Measurements from ENCODE around the gene ITPK1.

Gene ITPK1

DNA sequence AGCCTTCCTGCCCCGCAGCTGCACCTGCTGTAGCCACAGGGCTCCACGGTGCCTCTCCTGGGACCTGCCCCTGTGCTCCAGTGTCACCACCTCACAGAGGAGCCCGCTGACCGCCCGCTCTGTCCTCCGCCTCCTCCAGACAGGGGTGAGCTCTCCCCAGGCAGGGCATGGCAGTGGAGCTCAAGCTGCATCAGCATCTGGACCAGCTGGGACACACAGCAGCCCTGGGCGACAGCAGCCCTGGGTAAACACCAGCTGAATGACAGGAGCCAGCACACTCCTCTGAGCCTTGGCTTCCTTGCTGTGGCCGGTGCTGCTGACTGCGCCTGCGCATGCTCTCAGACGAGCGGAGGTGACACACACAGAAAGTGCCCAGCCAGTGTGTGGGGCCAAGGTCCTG, 170.7 kb downstream of the ITPK1 start:
- H3K4me1 ChIP-seq (ENCODE audit: control insufficient read depth, low read depth, low read length) = no peaks in the 10 kb centered on the region
- H3K36me3 ChIP-seq (ENCODE audit: control insufficient read depth, insufficient read depth, low read length) = no peaks in the 10 kb centered on the region
- H2AK5ac ChIP-seq (ENCODE audit: low read length) = no peak overlapping the region
- no peak overlapping the region for H3K56ac ChIP-seq (ENCODE audit: low read length)
- no peak overlapping the region for H3K27ac ChIP-seq (ENCODE audit: low read depth, low read length)
- H4K5ac ChIP-seq (ENCODE audit: low read length) = no peak overlapping the region
- H4K8ac ChIP-seq (ENCODE audit: low read depth, low read length) = no peak overlapping the region
- no peak overlapping the region for H3K4me3 ChIP-seq (ENCODE audit: low read length)
- no peak for DNase-seq
- no peak overlapping the region for H3K9ac ChIP-seq (ENCODE audit: low read length)
- no peak overlapping the region for H2BK15ac ChIP-seq (replicated peaks; ENCODE audit: low read depth)
- WGBS (ENCODE audit: extremely low coverage, insufficient coverage, low lambda C conversion rate) = no CpG with 5 or more reads among the region's 12 CpGs
- H3K27me3 ChIP-seq (ENCODE audit: insufficient read depth, low read length, poor library complexity) = no peaks in the 10 kb centered on the region
- no peak overlapping the region for H3K18ac ChIP-seq (ENCODE audit: low read length)
- no peaks in the 10 kb centered on the region for H3K79me1 ChIP-seq (ENCODE audit: low read length)
- no peak overlapping the region for H2BK120ac ChIP-seq (ENCODE audit: low read depth, low read length)
- H3K4me2 ChIP-seq (ENCODE audit: low read length) = no peak overlapping the region
- no peak overlapping the region for H3K4ac ChIP-seq (ENCODE audit: low read depth, low read length)
- no peak overlapping the region for H3K23ac ChIP-seq (ENCODE audit: low read length)
- H2BK5ac ChIP-seq (ENCODE audit: low read length) = no peak overlapping the region
- H3K79me2 ChIP-seq (ENCODE audit: control insufficient read depth, insufficient read depth, low read length) = no peaks in the 10 kb centered on the region

DNA sequence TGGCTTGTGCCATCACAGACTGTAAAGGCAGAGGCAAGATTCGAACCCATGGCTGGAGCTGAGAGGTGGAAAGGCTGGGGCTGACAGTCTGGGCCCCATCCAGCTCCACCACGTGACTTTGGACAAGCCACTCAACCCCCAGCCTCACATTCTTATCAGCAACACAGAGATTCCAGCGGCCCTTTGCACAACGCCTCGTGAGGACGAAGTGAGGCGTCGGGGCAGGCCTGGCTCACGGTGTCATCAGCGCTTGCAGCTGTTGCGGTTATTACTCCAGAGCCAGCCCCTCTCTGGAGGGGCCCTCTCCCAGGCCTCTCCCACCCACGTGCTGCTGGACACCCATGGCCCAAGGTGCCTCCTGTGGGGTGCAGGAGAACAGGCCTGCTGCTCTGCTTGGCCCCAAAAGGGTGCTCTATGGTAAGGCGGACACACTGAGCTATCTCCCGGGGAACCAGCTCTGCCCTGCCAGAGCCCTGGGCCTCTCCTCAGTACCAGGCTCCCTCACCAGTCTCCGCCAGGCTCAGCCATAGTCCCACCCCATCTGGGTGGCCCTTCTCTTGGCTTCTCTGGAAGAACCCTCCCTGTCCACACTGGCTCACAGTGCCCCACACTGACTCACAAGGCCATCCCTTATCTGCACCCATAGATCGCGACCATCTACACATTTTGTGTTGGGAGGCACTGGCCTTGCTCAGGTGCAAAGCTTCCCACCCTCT, 171.7 kb downstream of the ITPK1 start:
- no CpG with 5 or more reads among the region's 17 CpGs for WGBS (ENCODE audit: extremely low coverage, insufficient coverage, low lambda C conversion rate)

GRCh38 chr14:92942976-92943710, 172.6 kb downstream of the ITPK1 start:
- Histone ChIP-seq H3K4me1 (ENCODE audit: control insufficient read depth, low read depth, low read length) (no peaks in the 10 kb centered on the region), H2BK15ac (replicated peaks; ENCODE audit: low read depth) (no peak overlapping the region), H2BK120ac (ENCODE audit: low read depth, low read length) (no peak overlapping the region), H4K8ac (ENCODE audit: low read depth, low read length) (no peak overlapping the region), H2AK5ac (ENCODE audit: low read length) (no peak overlapping the region), H3K27ac (ENCODE audit: low read depth, low read length) (no peak overlapping the region), H4K5ac (ENCODE audit: low read length) (no peak overlapping the region), H2BK5ac (ENCODE audit: low read length) (no peak overlapping the region), H3K27me3 (ENCODE audit: insufficient read depth, low read length, poor library complexity) (no peaks in the 10 kb centered on the region), H3K4me2 (ENCODE audit: low read length) (no peak overlapping the region), H3K18ac (ENCODE audit: low read length) (no peak overlapping the region), H3K79me2 (ENCODE audit: control insufficient read depth, insufficient read depth, low read length) (no peaks in the 10 kb centered on the region), H3K9ac (ENCODE audit: low read length) (no peak overlapping the region), H3K36me3 (ENCODE audit: control insufficient read depth, insufficient read depth, low read length) (no peaks in the 10 kb centered on the region), H3K23ac (ENCODE audit: low read length) (no peak overlapping the region), H3K4ac (ENCODE audit: low read depth, low read length) (no peak overlapping the region), H3K79me1 (ENCODE audit: low read length) (no peaks in the 10 kb centered on the region), H3K56ac (ENCODE audit: low read length) (no peak overlapping the region), H3K4me3 (ENCODE audit: low read length) (no peak overlapping the region)
- WGBS (ENCODE audit: extremely low coverage, insufficient coverage, low lambda C conversion rate) = no CpG with 5 or more reads among the region's 30 CpGs
- DNase-seq = no peak

More for the DNA sequence above, 171.7 kb downstream of the ITPK1 start:
- Histone ChIP-seq H2BK15ac (replicated peaks; ENCODE audit: low read depth) (no peak overlapping the region), H3K27ac (ENCODE audit: low read depth, low read length) (no peak overlapping the region), H3K23ac (ENCODE audit: low read length) (no peak overlapping the region), H2BK120ac (ENCODE audit: low read depth, low read length) (no peak overlapping the region), H2AK5ac (ENCODE audit: low read length) (no peak overlapping the region), H3K36me3 (ENCODE audit: control insufficient read depth, insufficient read depth, low read length) (no peaks in the 10 kb centered on the region), H3K79me2 (ENCODE audit: control insufficient read depth, insufficient read depth, low read length) (no peaks in the 10 kb centered on the region), H3K18ac (ENCODE audit: low read length) (no peak overlapping the region), H4K5ac (ENCODE audit: low read length) (no peak overlapping the region), H2BK5ac (ENCODE audit: low read length) (no peak overlapping the region), H3K56ac (ENCODE audit: low read length) (no peak overlapping the region), H3K4me1 (ENCODE audit: control insufficient read depth, low read depth, low read length) (no peaks in the 10 kb centered on the region), H3K79me1 (ENCODE audit: low read length) (no peaks in the 10 kb centered on the region), H3K27me3 (ENCODE audit: insufficient read depth, low read length, poor library complexity) (no peaks in the 10 kb centered on the region), H3K4me3 (ENCODE audit: low read length) (no peak overlapping the region), H3K4me2 (ENCODE audit: low read length) (no peak overlapping the region), H3K4ac (ENCODE audit: low read depth, low read length) (no peak overlapping the region), H4K8ac (ENCODE audit: low read depth, low read length) (no peak overlapping the region), H3K9ac (ENCODE audit: low read length) (no peak overlapping the region)
- no peak for DNase-seq

GRCh38 chr14:92942576-92942975, 173.1 kb downstream of the ITPK1 start:
- H2BK5ac ChIP-seq (ENCODE audit: low read length) = no peak overlapping the region
- H3K27ac ChIP-seq (ENCODE audit: low read depth, low read length) = no peak overlapping the region
- no peak overlapping the region for H4K8ac ChIP-seq (ENCODE audit: low read depth, low read length)
- H2BK15ac ChIP-seq (replicated peaks; ENCODE audit: low read depth) = no peak overlapping the region
- DNase-seq = no peak
- H3K27me3 ChIP-seq (ENCODE audit: insufficient read depth, low read length, poor library complexity) = no peaks in the 10 kb centered on the region
- no peak overlapping the region for H3K4ac ChIP-seq (ENCODE audit: low read depth, low read length)
- no peak overlapping the region for H3K23ac ChIP-seq (ENCODE audit: low read length)
- no peaks in the 10 kb centered on the region for H3K79me2 ChIP-seq (ENCODE audit: control insufficient read depth, insufficient read depth, low read length)
- no peaks in the 10 kb centered on the region for H3K79me1 ChIP-seq (ENCODE audit: low read length)
- H3K36me3 ChIP-seq (ENCODE audit: control insufficient read depth, insufficient read depth, low read length) = no peaks in the 10 kb centered on the region
- H3K9ac ChIP-seq (ENCODE audit: low read length) = no peak overlapping the region
- H3K56ac ChIP-seq (ENCODE audit: low read length) = no peak overlapping the region
- H4K5ac ChIP-seq (ENCODE audit: low read length) = no peak overlapping the region
- no peak overlapping the region for H2AK5ac ChIP-seq (ENCODE audit: low read length)
- no peak overlapping the region for H3K4me2 ChIP-seq (ENCODE audit: low read length)
- no peak overlapping the region for H3K18ac ChIP-seq (ENCODE audit: low read length)
- no CpG with 5 or more reads among the region's 8 CpGs for WGBS (ENCODE audit: extremely low coverage, insufficient coverage, low lambda C conversion rate)
- no peak overlapping the region for H3K4me3 ChIP-seq (ENCODE audit: low read length)
- no peaks in the 10 kb centered on the region for H3K4me1 ChIP-seq (ENCODE audit: control insufficient read depth, low read depth, low read length)
- H2BK120ac ChIP-seq (ENCODE audit: low read depth, low read length) = no peak overlapping the region

- no peak overlapping the region for H3K4ac ChIP-seq (ENCODE audit: low read depth, low read length)
- no peaks in the 10 kb centered on the region for H3K27me3 ChIP-seq (ENCODE audit: insufficient read depth, low read length, poor library complexity)
- no peak overlapping the region for H4K8ac ChIP-seq (ENCODE audit: low read depth, low read length)
- H3K18ac ChIP-seq (ENCODE audit: low read length) = no peak overlapping the region
- no peak for DNase-seq
- H3K27ac ChIP-seq (ENCODE audit: low read depth, low read length) = no peak overlapping the region
- no peak overlapping the region for H3K4me3 ChIP-seq (ENCODE audit: low read length)
- H3K79me1 ChIP-seq (ENCODE audit: low read length) = no peaks in the 10 kb centered on the region
- H3K36me3 ChIP-seq (ENCODE audit: control insufficient read depth, insufficient read depth, low read length) = no peaks in the 10 kb centered on the region
- H4K5ac ChIP-seq (ENCODE audit: low read length) = no peak overlapping the region
- no peak overlapping the region for H3K23ac ChIP-seq (ENCODE audit: low read length)
- no peaks in the 10 kb centered on the region for H3K4me1 ChIP-seq (ENCODE audit: control insufficient read depth, low read depth, low read length)
- no CpG with 5 or more reads among the region's 5 CpGs for WGBS (ENCODE audit: extremely low coverage, insufficient coverage, low lambda C conversion rate)
- no peak overlapping the region for H3K9ac ChIP-seq (ENCODE audit: low read length)
- no peak overlapping the region for H2AK5ac ChIP-seq (ENCODE audit: low read length)
- no peak overlapping the region for H3K4me2 ChIP-seq (ENCODE audit: low read length)
- no peaks in the 10 kb centered on the region for H3K79me2 ChIP-seq (ENCODE audit: control insufficient read depth, insufficient read depth, low read length)
- no peak overlapping the region for H3K56ac ChIP-seq (ENCODE audit: low read length)
- H2BK15ac ChIP-seq (replicated peaks; ENCODE audit: low read depth) = no peak overlapping the region
- H2BK120ac ChIP-seq (ENCODE audit: low read depth, low read length) = no peak overlapping the region
- H2BK5ac ChIP-seq (ENCODE audit: low read length) = no peak overlapping the region
These were observed 173.6 kb downstream of the ITPK1 start for GRCh38 chr14:92942136-92942535.
